RCC 7860 (cell line): Measurements from ENCODE around the gene ARGLU1.
A peak's percentile ranks its signal among the peaks of the same experiment; 100 is the strongest.

Experiments
- DNase-seq: peaks from one replicate; pipeline ENCODE4 v3.0.0-alpha.2; 2015; ENCODE audit warnings: low spot score
- FAIRE-seq: peaks from 2 replicates; lab custom pipeline; 2012; peaks lifted over from hg19 to GRCh38; lab: Jason Lieb, UNC

Gene ARGLU1

DNA sequence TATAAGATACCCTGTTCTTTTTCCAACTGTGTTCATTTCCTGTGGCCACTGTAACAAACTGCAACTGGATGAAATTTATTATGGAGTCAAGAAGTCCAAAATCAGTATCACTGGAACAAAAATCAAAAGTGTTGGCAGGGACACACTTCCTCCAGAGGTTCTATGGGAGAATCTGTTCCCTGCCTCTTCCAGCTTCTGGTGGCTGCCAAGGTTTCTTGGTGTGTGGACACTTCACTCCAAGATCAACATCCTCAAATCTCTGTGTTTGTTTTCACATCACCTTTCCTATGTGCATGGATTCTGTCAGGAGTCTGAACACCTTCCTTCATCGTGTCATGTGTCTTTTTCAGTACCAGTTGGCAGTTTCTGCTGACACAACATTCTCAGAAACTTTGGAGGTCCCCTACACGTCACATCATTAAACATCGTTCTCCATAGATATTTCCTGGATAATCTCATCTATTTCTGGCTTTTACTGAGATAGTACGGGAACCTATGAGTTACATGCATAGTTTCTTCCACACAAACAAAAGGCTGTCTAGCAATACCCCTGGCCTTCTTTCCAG lies 17.3 kb downstream of the ARGLU1 start:
- FAIRE-seq (no peak), DNase-seq (no peak)

DNA sequence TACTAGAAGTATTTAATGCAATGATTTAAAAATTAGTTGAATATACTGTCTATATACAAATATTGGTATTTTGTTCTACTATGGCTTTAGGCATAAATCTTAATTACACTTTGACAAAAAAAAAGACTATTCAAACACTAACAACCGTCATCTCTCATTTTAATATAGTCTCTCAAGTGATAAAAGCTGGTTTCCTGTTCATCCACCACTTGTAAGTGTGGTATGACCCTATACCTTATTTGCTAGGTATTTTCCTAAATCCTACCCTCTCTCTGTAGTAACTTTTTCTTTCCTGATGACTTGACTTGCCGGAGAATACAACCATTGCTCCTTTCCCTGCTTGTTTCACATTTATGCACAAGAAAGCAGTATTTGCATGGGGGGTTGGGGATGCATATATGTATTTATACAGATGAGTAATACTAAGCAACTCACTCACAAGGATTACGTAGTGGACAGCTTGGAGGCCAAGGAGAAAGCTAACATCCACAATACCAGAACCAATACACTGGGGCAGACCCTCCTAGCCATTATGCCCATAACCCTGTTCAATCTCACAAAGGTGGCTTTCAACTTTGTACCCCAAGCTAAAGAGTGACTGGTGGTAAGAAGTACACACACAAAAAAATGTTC lies 19.8 kb downstream of the ARGLU1 start:
- DNase-seq (no peak), FAIRE-seq (no peak)

DNA sequence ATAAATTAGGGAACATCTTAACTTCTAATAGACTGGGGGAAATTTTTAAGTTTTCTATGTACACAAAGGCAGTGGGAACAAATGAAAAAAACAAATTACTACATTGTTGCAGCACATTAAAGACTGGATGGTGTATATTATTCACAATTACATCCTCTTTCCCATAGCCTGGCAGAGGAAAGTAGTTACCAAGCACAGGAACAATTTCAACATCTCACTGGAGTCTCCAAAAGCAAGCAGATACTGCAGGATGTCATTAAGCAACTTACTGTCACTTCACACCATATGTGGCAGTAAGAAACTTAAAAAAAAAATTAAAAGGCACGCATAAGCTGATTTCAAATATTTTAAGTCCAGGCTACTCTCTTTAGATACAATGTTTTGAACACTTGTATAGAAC lies 26.1 kb downstream of the ARGLU1 start:
- FAIRE-seq = no peak
- DNase-seq = no peak

DNA sequence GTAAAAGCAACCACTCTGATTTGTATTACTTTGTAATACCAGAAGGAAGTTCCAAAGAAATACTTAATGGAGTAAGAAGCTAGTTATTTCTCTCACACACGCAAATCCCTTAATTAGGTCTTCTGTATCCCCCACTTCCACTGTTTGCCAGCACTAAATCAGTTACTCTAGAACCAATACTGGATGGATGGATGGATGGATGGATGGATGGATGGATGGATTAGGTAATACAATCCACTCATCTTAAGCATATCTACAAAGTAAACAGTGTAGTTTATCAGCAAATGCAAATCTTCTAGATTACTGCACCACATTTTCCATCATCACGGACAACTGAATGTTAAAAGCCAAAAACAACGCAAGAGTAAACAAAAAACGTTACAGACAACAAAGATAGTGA lies 27.3 kb downstream of the ARGLU1 start:
- DNase-seq = no peak
- FAIRE-seq = no peak

DNA sequence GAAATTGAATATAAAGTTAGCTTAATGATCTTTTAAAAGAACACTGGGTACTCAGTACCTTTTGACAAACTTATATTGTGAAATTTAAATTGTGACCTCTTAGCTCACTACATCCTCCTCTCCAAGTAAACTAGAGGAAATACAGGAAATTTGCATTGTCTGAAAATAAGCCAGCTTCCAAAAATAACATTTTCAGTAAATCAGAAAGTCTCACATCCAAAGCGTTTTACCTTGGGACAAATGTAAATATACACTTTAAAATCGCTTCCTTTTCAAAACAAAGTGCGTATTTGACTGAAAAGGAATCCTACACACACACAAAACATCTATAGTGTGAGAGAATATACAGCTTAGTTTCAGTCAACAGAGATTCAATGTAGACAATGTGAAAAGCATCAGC lies 30.4 kb downstream of the ARGLU1 start:
- DNase-seq (no peak), FAIRE-seq (no peak)

DNA sequence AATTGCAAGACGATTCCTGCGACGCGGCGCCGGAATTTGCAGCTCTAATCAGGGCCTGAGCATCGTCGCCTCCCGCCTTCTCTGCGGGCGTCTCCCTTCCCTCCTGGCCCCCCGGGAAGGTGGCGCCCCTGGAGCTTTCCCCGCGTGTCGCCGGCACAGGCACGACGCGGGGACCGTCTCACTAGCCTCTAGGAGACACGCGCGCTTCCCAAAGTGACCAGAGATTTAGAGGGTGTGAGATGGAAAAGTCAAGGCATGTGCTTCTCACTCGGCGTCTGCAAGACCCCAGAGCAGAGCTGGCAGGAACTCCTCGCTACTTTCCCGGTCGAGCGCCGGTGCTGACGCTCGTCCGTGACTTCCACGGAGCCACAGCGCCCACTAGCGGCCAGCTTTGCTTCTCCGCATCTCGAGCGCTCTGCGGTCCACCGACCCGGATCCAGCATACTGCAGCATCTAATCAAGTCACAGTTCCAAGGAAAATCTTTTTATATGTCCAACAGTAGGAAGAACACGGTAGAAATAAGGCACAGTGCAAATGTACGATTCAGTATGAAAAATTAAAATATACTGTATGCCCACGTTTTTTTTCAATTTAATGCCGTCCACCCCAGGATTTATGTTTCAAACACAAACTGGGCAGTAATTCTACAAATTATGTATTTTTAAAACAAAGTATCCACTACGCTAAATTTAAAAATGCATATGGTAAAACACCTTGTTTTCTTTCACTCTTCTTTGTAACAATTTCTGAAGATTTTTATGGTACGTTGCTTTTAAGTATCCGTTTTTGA lies 31.5 kb downstream of the ARGLU1 start:
- DNase-seq = peak; percentile 58
- FAIRE-seq = no peak

DNA sequence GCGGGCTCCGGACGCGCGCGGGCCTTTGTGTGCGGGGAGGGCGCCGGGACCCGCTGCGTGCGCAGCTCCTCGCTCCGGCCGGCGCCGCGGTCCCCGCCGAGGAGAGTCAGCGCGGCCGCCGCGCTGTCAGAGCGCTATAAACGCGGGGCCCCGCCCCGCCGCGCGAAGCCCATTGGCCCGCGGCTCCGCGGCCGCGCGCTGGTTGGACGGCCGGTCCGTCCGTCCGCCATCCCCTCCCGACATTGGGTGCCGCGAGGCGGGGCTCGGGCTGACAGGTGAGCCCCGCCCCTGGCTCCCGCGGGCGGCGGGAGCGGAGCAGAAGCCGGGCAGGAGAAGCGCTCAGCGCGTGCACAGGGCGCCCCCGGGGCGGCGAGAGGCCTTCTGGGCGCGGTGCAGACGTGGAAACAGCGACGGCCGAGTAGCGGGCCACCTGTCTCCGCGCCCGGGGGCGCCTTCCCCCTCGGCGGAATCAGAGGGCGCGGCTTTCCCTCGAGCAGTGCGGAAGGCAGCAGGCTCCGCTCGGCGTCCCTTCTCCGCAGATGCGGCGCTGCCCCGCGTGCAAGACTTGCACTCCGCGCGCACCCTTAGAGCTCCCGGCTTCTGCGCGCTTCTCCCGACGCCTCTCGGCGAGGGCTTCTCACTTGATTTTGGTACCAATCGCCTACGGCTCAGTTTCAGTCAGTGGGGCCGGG lies 32.2 kb downstream of the ARGLU1 start, which contains the start of gene EFNB2:
Gene EFNB2, minus strand, starts transcription at position 111 of the 692 bp plus-strand sequence. CDS start 698 bp downstream, outside the sequence.
- DNase-seq (peak; percentile 82), FAIRE-seq (no peak)

DNA sequence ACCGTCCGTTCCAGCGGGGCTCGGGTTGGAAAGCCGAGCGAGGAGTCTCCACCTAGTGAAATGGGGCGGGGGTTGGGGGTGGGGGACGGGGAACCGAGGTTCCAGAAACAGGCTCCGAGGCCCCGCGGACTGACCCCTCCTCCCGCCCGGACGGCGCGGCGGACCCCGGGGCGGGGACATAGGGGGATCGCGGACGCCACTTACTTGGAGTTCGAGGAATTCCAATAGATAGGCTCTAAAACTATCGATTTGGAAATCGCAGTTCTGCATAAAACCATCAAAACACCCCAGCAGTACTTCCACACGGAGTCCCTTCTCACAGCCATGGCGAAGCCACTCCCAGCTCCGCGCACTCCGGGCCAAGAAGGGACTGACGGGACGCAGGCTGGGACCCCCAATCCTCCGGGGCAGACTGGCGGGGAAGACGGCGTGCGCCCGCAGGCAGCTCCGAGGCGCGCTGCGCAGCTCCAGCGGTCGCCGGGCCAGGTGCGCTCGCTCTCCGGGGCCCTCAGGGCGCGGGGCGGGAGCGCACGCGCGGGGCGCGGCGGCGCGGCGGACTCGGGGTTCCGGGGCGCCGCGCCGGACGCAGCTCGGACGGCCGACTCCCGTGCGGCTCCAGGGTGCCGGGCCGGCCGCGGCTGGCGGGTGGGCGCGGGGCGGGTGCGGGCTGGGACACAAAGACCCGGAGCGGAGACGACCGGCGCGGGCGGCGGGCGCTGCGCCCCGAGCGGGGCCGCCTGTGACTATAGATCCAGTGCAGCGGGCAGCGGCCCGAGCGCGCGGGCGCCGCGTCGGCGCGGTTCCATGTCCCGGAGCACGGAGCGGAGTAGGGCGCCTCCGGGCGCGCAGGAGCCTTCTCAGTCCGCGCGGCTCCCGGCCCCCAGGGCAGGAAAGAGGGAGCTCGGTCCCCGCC lies 33.0 kb downstream of the ARGLU1 start:
- DNase-seq = no peak

DNA sequence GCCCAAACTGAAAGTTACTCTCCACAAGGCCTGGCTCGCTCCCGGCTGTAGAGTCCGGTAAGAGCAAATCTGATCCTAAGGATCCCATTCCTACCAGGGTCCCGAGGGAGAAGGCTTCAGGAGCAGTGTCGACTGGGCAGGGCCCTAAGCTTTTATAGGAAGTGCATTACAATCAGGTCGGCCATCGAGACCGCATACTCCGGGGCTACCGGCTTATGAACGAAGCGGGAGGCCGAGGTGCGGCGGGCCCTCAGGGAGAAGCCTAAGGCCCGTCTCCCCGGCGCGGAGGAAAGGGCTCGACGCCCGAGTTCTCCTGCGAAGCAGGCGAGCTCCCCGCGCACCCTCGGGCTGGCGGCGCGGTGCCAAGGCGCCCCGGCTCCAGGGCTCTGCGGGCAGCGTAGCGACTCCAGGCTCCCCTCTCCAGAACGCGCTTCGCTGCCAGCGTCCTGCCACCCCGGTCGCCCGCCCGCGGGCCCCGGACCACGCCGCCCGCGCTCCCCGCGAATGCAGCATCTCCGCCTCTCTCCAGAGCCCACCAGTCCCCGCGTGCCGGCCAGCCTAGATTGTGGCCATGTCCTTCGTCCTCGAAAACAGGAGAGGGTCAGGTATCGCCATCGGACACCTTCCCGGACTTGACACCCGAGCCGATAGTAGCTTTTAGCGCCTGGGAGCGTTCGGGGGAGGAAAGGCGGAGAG lies 33.8 kb downstream of the ARGLU1 start:
- no peak for DNase-seq
- FAIRE-seq = no peak

More for the DNA sequence above, 33.0 kb downstream of the ARGLU1 start:
- FAIRE-seq = no peak

DNA sequence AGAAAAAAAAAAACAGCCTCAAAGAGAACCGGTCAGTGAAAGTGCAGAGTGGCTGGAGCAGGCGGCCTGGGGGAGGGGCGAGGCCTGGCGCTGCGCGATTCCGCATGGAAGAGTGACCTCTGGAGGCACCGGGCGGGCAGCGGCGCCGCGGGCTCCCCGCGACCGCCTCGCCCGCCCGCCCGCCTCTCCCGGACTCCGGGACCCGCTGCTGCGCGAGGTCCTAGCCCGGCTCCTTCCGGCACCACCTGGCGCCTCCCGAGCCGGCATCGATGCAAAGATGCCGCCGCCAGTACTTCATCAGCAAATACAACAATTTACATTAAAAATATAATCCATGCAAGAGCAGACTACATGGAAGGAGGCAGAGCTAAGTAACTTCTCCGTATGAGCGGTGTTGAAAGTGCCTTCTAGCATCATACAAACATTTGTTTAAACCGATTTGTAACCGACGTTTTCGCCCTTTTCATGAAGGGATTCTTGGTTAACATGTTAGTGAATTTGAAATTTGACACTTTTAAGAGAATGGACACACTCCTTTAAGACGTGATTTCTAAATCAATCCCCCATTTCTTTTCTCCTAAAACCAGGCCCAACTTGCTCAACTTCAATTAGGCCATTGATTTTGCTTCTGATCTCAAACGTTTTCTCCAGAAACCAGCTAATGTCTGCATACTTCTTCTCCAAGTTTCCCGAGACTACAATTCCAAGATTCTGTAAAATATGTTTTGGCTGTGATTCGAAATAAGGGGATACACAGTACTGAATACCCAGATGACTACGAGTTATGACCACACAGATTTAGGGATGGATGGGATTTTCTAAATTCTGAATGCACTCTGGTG lies 34.6 kb downstream of the ARGLU1 start:
- FAIRE-seq (no peak), DNase-seq (peak; percentile 60)

DNA sequence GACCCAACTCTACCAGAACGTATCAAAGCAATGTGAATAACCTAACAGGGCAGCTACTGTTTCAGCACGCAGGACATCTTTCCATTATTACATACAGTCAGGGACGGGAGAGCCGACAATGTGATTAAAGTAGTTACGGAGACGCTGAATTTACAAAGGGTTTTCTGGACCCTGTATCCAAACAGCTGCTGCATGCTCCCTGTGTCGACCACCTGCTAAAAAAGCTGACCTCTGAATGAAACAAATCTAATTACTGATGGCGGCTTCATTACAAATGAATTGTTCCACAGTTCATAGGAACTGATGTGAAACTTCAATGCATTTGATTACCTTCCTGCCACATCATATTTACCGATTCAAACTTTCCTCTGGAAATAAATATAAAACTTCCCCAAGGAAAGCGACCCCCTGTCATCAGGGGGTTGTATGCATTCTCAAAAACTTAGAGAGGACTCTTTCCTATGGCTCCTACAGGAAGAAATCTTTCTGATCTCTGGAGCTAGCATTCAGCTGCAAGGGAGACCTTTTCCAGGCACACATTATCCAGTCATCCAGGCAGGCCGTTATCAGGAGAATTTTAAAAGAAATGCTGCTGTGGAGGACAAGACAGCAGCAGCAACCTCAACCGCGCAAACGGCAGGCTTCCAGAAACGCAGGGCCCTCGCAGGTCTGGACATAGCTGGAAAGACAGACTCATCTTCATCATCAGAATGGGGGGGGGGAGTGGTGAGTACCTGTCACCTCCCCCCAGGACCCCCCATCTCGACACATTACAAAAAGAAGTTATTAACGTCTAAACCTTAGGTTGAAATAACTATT lies 35.6 kb downstream of the ARGLU1 start:
- no peak for DNase-seq

DNA sequence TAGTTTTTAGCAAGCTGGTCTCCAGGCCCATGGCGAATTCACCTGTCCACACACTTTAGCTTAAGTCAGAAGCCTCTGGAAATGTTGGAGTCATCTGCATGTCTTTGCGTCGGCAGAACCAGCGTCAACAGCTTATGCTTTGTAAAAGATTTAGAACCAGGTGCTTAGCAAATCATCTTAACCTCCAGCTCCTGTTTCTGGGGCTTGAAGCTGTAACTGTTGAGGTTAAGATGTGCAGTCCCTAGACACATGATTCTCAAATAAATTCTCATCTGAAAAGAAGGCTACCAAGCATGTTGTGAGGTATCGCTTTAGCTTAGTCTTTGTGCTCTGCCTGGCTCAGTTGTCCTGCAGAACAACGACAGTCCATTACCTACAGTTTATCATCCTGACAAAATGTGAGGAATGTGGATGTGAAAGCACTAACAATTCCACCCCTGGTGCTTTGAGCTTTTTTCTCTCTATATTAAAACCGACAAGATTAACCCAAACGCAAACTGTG lies 36.9 kb downstream of the ARGLU1 start:
- FAIRE-seq (no peak), DNase-seq (no peak)

More for the DNA sequence above, 35.6 kb downstream of the ARGLU1 start:
- no peak for FAIRE-seq

DNA sequence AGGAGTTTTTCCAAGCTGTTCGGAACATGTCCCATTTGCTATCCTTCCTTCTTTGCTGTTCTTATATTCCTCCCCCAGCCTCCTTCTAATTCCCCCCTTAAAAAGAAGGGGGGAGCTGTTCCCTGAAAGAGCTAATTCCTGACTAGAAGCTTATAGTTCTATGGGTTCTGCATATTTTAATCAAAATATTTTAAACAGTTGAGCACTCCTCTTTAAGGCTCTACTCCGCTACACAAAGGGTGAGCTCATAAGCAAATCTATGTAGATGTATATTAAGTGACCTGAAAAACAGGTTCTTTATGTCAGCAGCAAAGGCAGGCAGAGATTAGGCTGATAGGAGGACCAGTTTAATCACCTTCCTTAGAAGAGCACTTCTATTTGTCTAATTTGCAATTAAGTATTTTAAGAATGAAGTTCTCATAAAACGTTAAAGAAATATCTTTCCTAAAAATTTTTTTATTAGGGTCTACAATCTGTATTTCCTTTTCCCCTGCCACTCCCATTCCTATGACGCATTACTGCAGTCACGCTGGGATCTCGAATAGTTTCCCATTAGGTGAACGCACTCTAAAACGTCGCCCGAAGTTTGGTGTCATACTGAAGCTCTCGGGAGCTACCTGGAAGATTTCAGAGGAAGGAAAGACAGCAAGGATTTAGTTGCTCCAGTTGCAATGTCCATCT lies 37.6 kb downstream of the ARGLU1 start:
- DNase-seq = no peak
- FAIRE-seq = no peak

DNA sequence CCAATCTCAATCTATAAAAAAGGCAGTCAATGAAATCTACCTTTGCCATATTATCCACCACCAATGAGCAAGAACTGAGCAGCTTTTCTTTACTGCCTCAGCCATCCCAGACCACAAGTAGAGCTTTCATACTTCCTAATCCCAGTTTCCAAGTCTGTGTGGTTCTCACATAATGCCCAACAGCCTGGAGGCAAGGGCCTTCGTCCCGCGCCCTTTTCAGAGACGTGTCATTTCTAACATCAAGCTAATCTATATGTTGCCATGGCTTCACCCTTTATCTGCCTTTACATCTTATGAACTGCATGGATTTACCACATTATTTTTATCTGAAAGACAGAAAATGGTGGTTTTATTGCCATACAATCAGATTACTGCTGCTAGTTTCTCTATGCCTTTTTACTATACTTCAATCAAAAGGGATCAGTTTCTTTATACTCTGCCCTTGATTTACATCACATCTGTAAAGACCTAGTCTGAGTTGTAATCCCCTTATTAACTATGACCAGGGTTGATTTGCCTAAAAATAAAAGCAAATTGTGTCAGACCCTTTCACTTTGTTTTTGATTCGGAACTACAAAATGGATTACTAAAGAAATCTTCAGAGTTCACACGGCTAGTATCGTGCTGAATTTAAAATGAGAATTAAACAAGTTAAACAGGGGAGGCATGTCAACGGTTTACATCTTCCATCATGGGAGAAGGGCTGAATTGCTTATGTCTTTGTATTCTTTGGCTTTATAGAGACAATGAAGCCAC lies 38.3 kb downstream of the ARGLU1 start:
- FAIRE-seq = no peak

DNA sequence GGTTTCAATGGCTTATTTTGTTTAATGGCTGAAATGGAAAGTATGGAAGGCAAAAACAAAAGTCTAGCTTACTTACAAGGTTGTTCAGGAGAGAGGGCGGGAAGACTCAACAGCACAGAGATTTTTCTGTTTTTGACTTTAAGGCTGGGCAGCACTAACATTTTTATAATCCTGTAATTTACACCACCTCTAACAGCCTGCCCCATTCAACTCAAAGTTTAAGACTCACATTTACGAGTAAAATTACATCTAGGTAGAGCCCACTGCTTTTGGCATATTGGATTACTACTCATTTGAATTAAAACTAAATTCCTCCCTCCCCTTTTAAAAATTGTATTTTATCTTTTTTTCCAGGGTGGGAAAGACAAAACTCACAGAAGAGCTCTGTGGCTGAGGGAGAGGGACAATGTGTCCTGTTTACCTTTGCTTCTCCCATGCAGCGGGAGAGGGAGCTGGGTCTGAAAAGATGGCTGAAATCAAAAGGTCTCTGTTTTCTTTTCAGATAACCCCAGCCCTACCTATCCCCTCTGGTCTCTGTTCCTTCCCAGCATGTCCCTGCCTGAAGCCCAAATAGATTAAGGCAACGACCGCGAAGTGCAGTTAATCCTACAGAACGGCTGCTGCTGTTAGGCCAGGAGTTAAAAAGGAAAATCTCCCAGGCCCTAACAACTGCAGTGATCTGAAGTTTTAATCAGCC lies 39.1 kb downstream of the ARGLU1 start:
- FAIRE-seq (no peak), DNase-seq (no peak)

More for the DNA sequence above, 38.3 kb downstream of the ARGLU1 start:
- DNase-seq = no peak

DNA sequence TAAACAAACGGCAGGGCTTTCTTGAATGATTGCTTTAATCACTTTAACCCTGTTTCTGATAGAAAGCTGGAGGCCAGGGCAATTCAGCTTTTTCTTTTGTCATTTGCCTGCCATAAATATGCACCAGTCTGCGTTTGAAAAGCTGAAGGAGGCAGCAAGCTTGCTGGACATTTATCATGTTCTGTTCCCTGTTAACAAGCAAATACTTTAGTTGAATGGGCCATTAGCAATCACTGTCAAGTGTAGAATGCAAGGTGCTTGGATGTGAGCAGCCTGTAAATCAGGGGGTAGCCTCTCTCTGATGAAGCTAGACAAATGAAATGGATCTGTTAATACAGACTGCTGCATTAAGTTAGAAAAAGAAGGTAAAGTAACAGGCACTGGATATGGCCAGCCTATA lies 40.1 kb downstream of the ARGLU1 start:
- FAIRE-seq = no peak

More for the DNA sequence above, 40.1 kb downstream of the ARGLU1 start:
- DNase-seq = no peak
